Mucosa of rectum (tissue), 2 donors: ENCODE measurements around the gene NTRK1.

ENCODE experiments used
- H3K27ac ChIP-seq, 2 donors: one replicate each; pipeline ENCODE4 v1.7.0; 2013; ENCODE audit warnings: inconsistent platforms in 2 of 2, low read depth in 2 of 2, low read length in 2 of 2
- H3K27me3 ChIP-seq, 2 donors: one replicate each; pipeline ENCODE4 v1.7.0; 2013; ENCODE audit warnings: low read length in 2 of 2; ENCODE audit not compliant: control insufficient read depth in 2 of 2, insufficient read depth in 2 of 2
- H3K36me3 ChIP-seq, 2 donors: one replicate each; pipeline ENCODE4 v1.7.0; 2013; ENCODE audit warnings: low read length in 2 of 2; ENCODE audit not compliant: control insufficient read depth in 2 of 2, insufficient read depth in 2 of 2
- H3K4me1 ChIP-seq, 2 donors: one replicate each; pipeline ENCODE4 v1.7.0; 2013; ENCODE audit warnings: low read length in 2 of 2, mild to moderate bottlenecking in 1 of 2; ENCODE audit not compliant: control insufficient read depth in 2 of 2, insufficient read depth in 2 of 2
- H3K4me3 ChIP-seq, 2 donors: one replicate each; pipeline ENCODE4 v1.7.0; 2013; ENCODE audit warnings: low read length in 2 of 2
- H3K9ac ChIP-seq, 2 donors: one replicate each; pipeline ENCODE4 v1.7.0; 2013; ENCODE audit warnings: low read length in 2 of 2, low read depth in 1 of 2, mild to moderate bottlenecking in 1 of 2
- H3K9me3 ChIP-seq, 2 donors: one replicate each; pipeline ENCODE4 v1.7.0; 2013; ENCODE audit warnings: low read length in 2 of 2; ENCODE audit not compliant: control insufficient read depth in 2 of 2
- donor health status: healthy.
- donor health status: Normal muscosa, but diverticular disease.

The NTRK1 gene

GRCh38 chr1:156845055-156845952 lies 15.4 kb upstream of the NTRK1 start:
- Histone ChIP-seq H3K9me3 (no peaks in the 10 kb centered on the region), H3K9ac (no peak overlapping the region), H3K4me3 (no peak overlapping the region), H3K27me3 (peaks cover 19 to 47% of the 10 kb centered on the region in 2 donors), H3K36me3 (no peaks in the 10 kb centered on the region), H3K27ac (no peak overlapping the region), H3K4me1 (no peaks in the 10 kb centered on the region)

- Histone ChIP-seq H3K4me3 (no peak overlapping the region), H3K27me3 (peaks cover 19 to 47% of the 10 kb centered on the region in 2 donors), H3K27ac (no peak overlapping the region), H3K9me3 (no peaks in the 10 kb centered on the region), H3K4me1 (no peaks in the 10 kb centered on the region), H3K9ac (no peak overlapping the region), H3K36me3 (no peaks in the 10 kb centered on the region)
Observed at GRCh38 chr1:156845953-156846545, 14.6 kb upstream of the NTRK1 start.

GRCh38 chr1:156846643-156847042 lies 14.0 kb upstream of the NTRK1 start:
- Histone ChIP-seq H3K36me3 (no peaks in the 10 kb centered on the region), H3K9ac (no peak overlapping the region), H3K4me3 (no peak overlapping the region), H3K27me3 (peaks cover 19 to 47% of the 10 kb centered on the region in 2 donors), H3K27ac (no peak overlapping the region), H3K4me1 (no peaks in the 10 kb centered on the region), H3K9me3 (no peaks in the 10 kb centered on the region)

GRCh38 chr1:156847591-156848460 lies 12.8 kb upstream of the NTRK1 start:
- no peaks in the 10 kb centered on the region for H3K4me1 ChIP-seq
- H3K36me3 ChIP-seq, result no peaks in the 10 kb centered on the region
- H3K9ac ChIP-seq, result no peak overlapping the region
- H3K27me3 ChIP-seq, result peaks cover 16 to 44% of the 10 kb centered on the region in 2 donors
- H3K9me3 ChIP-seq, result no peaks in the 10 kb centered on the region
- no peak overlapping the region for H3K27ac ChIP-seq
- no peak overlapping the region for H3K4me3 ChIP-seq

GRCh38 chr1:156848461-156849150 lies 12.1 kb upstream of the NTRK1 start:
- Histone ChIP-seq H3K9me3 (no peaks in the 10 kb centered on the region), H3K4me1 (no peaks in the 10 kb centered on the region), H3K36me3 (no peaks in the 10 kb centered on the region), H3K27me3 (peaks cover 13 to 44% of the 10 kb centered on the region in 2 donors), H3K9ac (no peak overlapping the region), H3K27ac (no peak overlapping the region), H3K4me3 (no peak overlapping the region)

GRCh38 chr1:156849151-156849496 lies 11.5 kb upstream of the NTRK1 start:
- no peaks in the 10 kb centered on the region for H3K4me1 ChIP-seq

GRCh38 chr1:156851779-156852417 lies 8.8 kb upstream of the NTRK1 start:
- Histone ChIP-seq H3K36me3 (no peaks in the 10 kb centered on the region), H3K9ac (no peak overlapping the region), H3K4me1 (no peaks in the 10 kb centered on the region), H3K27me3 (peaks cover 9 to 33% of the 10 kb centered on the region in 2 donors), H3K27ac (no peak overlapping the region), H3K9me3 (no peaks in the 10 kb centered on the region), H3K4me3 (no peak overlapping the region)

More at GRCh38 chr1:156849151-156849496, 11.5 kb upstream of the NTRK1 start:
- no peak overlapping the region for H3K9ac ChIP-seq
- no peaks in the 10 kb centered on the region for H3K36me3 ChIP-seq
- H3K4me3 ChIP-seq, result no peak overlapping the region
- peaks cover 9 to 43% of the 10 kb centered on the region in 2 donors for H3K27me3 ChIP-seq
- H3K9me3 ChIP-seq, result no peaks in the 10 kb centered on the region
- no peak overlapping the region for H3K27ac ChIP-seq

- Histone ChIP-seq H3K4me1 (no peaks in the 10 kb centered on the region), H3K4me3 (no peak overlapping the region), H3K36me3 (no peaks in the 10 kb centered on the region), H3K27me3 (peaks cover 11 to 33% of the 10 kb centered on the region in 2 donors), H3K9me3 (no peaks in the 10 kb centered on the region), H3K9ac (no peak overlapping the region), H3K27ac (no peak overlapping the region)
Observed at GRCh38 chr1:156852418-156852874, 8.2 kb upstream of the NTRK1 start.

- Histone ChIP-seq H3K36me3 (no peaks in the 10 kb centered on the region), H3K9me3 (no peaks in the 10 kb centered on the region), H3K27ac (no peak overlapping the region), H3K4me1 (no peaks in the 10 kb centered on the region), H3K4me3 (no peak overlapping the region), H3K9ac (no peak overlapping the region), H3K27me3 (peaks cover 24 to 36% of the 10 kb centered on the region in 2 donors)
Observed at GRCh38 chr1:156853761-156854160, 6.9 kb upstream of the NTRK1 start.
